IMR-90 (cell line): ENCODE measurements around the gene LIPJ. TPM values are rescaled to one million over a fixed set of nuclear protein-coding genes. Genes with fewer than 3 reads are reported as not detected.

Experiments
- ATAC-seq: fragments of 200-7000 bp; cut with Tn5 transposase; 2 replicates; pipeline ENCODE4 v1.9.1; 2020; ENCODE audit warnings: low read depth, mild to moderate bottlenecking, moderate library complexity
- BruUV-seq: library from RNA; stranded (reverse); fragments of 400-500 nt; replicated peaks from 2 replicates; lab custom pipeline; 2021; lab: Mats Ljungman, UMichigan
- CTCF ChIA-PET: fragments of 300-600 bp; formaldehyde crosslinking; extraction: SDS; loops from one replicate; lab custom pipeline; 2021; ENCODE audit warnings: antibody characterized with exemption; lab: Yijun Ruan, JAX
- POLR2A ChIA-PET: fragments of 300-600 bp; sonication (Branson Sonifier 250); formaldehyde crosslinking; loops from one replicate; lab custom pipeline; 2022; ENCODE audit warnings: antibody characterized with exemption; ENCODE audit not compliant: unreplicated experiment; lab: Charles Lee
- DNase-seq: peaks from one replicate; pipeline ENCODE4 v3.0.0; 2013
- H2AFZ ChIP-seq: replicated peaks from 2 replicates; pipeline ENCODE3; 2013; ENCODE audit warnings: low read length, mild to moderate bottlenecking; ENCODE audit not compliant: poor library complexity
- H2AK5ac ChIP-seq: 2 replicates; pipeline ENCODE4 v1.6.1; 2013; ENCODE audit warnings: low read depth, low read length, inconsistent platforms
- H2AK9ac ChIP-seq: replicated peaks from 2 replicates; pipeline ENCODE3; 2013; ENCODE audit warnings: mild to moderate bottlenecking, low read depth, low read length, moderate library complexity; ENCODE audit not compliant: poor library complexity
- H2BK120ac ChIP-seq: 2 replicates; pipeline ENCODE4 v1.6.1; 2013; ENCODE audit warnings: low read depth, low read length, inconsistent platforms
- H2BK15ac ChIP-seq: 3 replicates; pipeline ENCODE4 v1.6.1; 2013; ENCODE audit warnings: low read depth, low read length, inconsistent platforms
- H2BK20ac ChIP-seq: 2 replicates; pipeline ENCODE4 v1.6.1; 2013; ENCODE audit warnings: low read depth, mild to moderate bottlenecking, inconsistent platforms, low read length, moderate library complexity
- H2BK5ac ChIP-seq: 2 replicates; pipeline ENCODE4 v1.6.1; 2013; ENCODE audit warnings: mild to moderate bottlenecking, low read depth, low read length, inconsistent platforms; ENCODE audit not compliant: poor library complexity, severe bottlenecking
- H3K14ac ChIP-seq: replicated peaks from 2 replicates; pipeline ENCODE4 v1.6.1; 2013; ENCODE audit warnings: low read depth, low read length, inconsistent platforms
- H3K18ac ChIP-seq: 2 replicates; pipeline ENCODE4 v1.6.1; 2013; ENCODE audit warnings: low read depth, low read length, control low read depth
- H3K23ac ChIP-seq: 2 replicates; pipeline ENCODE4 v1.6.1; 2013; ENCODE audit warnings: low read depth, low read length, inconsistent platforms
- H3K27ac ChIP-seq: 2 replicates; pipeline ENCODE4 v1.5.1; 2013; ENCODE audit warnings: mild to moderate bottlenecking, control low read depth, low read length; ENCODE audit not compliant: insufficient read depth
- H3K27me3 ChIP-seq: 2 replicates; pipeline ENCODE4 v1.6.1; 2013; ENCODE audit warnings: low read length; ENCODE audit not compliant: control insufficient read depth, insufficient read depth
- H3K36me3 ChIP-seq: 2 replicates; pipeline ENCODE4 v1.6.1; 2013; ENCODE audit warnings: low read length, mixed read lengths; ENCODE audit not compliant: control insufficient read depth, insufficient read depth
- H3K4ac ChIP-seq: 2 replicates; pipeline ENCODE4 v1.6.1; 2013; ENCODE audit warnings: low read depth, low read length, inconsistent platforms
- H3K4me1 ChIP-seq: 2 replicates; pipeline ENCODE4 v1.6.1; 2013; ENCODE audit warnings: low read length, mixed read lengths; ENCODE audit not compliant: control insufficient read depth, insufficient read depth
- H3K4me2 ChIP-seq: 2 replicates; pipeline ENCODE4 v1.6.1; 2013; ENCODE audit warnings: low read depth, mild to moderate bottlenecking, control low read depth, low read length, moderate library complexity
- H3K4me3 ChIP-seq: 2 replicates; pipeline ENCODE4 v1.5.1; 2013; ENCODE audit warnings: low read depth, mild to moderate bottlenecking, control low read depth, low read length, moderate library complexity; ENCODE audit not compliant: insufficient read depth
- H3K56ac ChIP-seq: 2 replicates; pipeline ENCODE4 v1.6.1; 2013; ENCODE audit warnings: low read length, inconsistent platforms; ENCODE audit not compliant: insufficient read depth; ENCODE audit errors: extremely low read depth
- H3K79me1 ChIP-seq, 2 experiments: 2 replicates each; pipeline ENCODE4 v1.6.1; 2013; ENCODE audit warnings: low read length in 2 of 2, inconsistent platforms in 1 of 2, low read depth in 1 of 2
- H3K9ac ChIP-seq: 2 replicates; pipeline ENCODE4 v1.6.1; 2013; ENCODE audit warnings: low read depth, low read length, control low read depth
- H3K9me1 ChIP-seq: 2 replicates; pipeline ENCODE4 v1.6.1; 2013; ENCODE audit warnings: low read length, inconsistent platforms; ENCODE audit not compliant: insufficient read depth
- H3K9me3 ChIP-seq: 2 replicates; pipeline ENCODE4 v1.6.1; 2013; ENCODE audit warnings: low read length; ENCODE audit not compliant: control insufficient read depth, insufficient read depth
- H4K20me1 ChIP-seq: 2 replicates; pipeline ENCODE4 v1.6.1; 2013; ENCODE audit warnings: low read length, inconsistent platforms; ENCODE audit not compliant: insufficient read depth
- H4K5ac ChIP-seq: 2 replicates; pipeline ENCODE4 v1.6.1; 2013; ENCODE audit warnings: mild to moderate bottlenecking, low read depth, low read length, control low read depth
- H4K8ac ChIP-seq, 2 experiments: 2 replicates each; pipeline ENCODE4 v1.6.1; 2013; ENCODE audit warnings: low read depth in 2 of 2, low read length in 2 of 2, control low read depth in 1 of 2, inconsistent platforms in 1 of 2
- H4K91ac ChIP-seq: 2 replicates; pipeline ENCODE4 v1.6.1; 2013; ENCODE audit warnings: low read depth, low read length, inconsistent platforms; ENCODE audit not compliant: insufficient read depth
- BHLHE40 ChIP-seq: fragments of 150-350 bp; IDR thresholded peaks from 2 replicates; pipeline ENCODE4 v1.6.1; 2016; ENCODE audit warnings: mild to moderate bottlenecking, low read depth, low read length
- CEBPB ChIP-seq: IDR thresholded peaks from 2 replicates; pipeline ENCODE4 v1.6.1; 2012; ENCODE audit warnings: low read depth, low read length, improper control_type of control experiment
- CHD1 ChIP-seq: IDR thresholded peaks from 2 replicates; pipeline ENCODE4 v1.6.1; 2012; ENCODE audit warnings: low read depth, low read length, improper control_type of control experiment
- CTCF ChIP-seq: conservative IDR thresholded peaks from 2 replicates; pipeline ENCODE4 v1.5.1; 2012; ENCODE audit warnings: mild to moderate bottlenecking, low read depth, low read length, improper control_type of control experiment
- FOS ChIP-seq: fragments of 150-350 bp; IDR thresholded peaks from 2 replicates; pipeline ENCODE4 v1.6.1; 2016; ENCODE audit warnings: low read depth, low read length
- MAZ ChIP-seq: IDR thresholded peaks from 2 replicates; pipeline ENCODE4 v1.6.1; 2012; ENCODE audit warnings: low read depth, mild to moderate bottlenecking, low read length, improper control_type of control experiment, moderate library complexity, borderline replicate concordance
- MXI1 ChIP-seq: IDR thresholded peaks from 2 replicates; pipeline ENCODE4 v1.6.1; 2012; ENCODE audit warnings: low read depth, mild to moderate bottlenecking, low read length, moderate library complexity, borderline replicate concordance
- NFE2L2 ChIP-seq: fragments of 150-350 bp; IDR thresholded peaks from 2 replicates; pipeline ENCODE4 v1.6.1; 2016; ENCODE audit warnings: low read depth, mild to moderate bottlenecking, low read length
- POLR2A ChIP-seq: IDR thresholded peaks from 2 replicates; pipeline ENCODE4 v1.6.1; 2012; ENCODE audit warnings: mild to moderate bottlenecking, low read depth, low read length
- RCOR1 ChIP-seq: IDR thresholded peaks from 2 replicates; pipeline ENCODE4 v1.6.1; 2012; ENCODE audit warnings: mild to moderate bottlenecking, low read length, improper control_type of control experiment; ENCODE audit not compliant: insufficient replicate concordance
- RFX5 ChIP-seq: IDR thresholded peaks from 2 replicates; pipeline ENCODE4 v1.8.0; 2012; ENCODE audit warnings: low read depth, mild to moderate bottlenecking, low read length, moderate library complexity
- SMC3 ChIP-seq: fragments of 150-350 bp; IDR thresholded peaks from 2 replicates; pipeline ENCODE4 v1.6.1; 2016; ENCODE audit warnings: low read depth, mild to moderate bottlenecking, antibody characterized with exemption, low read length, moderate library complexity
- USF2 ChIP-seq: fragments of 150-350 bp; IDR thresholded peaks from 2 replicates; pipeline ENCODE4 v1.6.1; 2017; ENCODE audit warnings: mild to moderate bottlenecking, antibody characterized with exemption, low read length, low read depth
- WGBS, 2 experiments: methylation state at CpG; one replicate each; pipeline versions ENCODE4 v1.1.5 to v1.1.7; 2013; ENCODE audit warnings: missing lambda C conversion rate in 2 of 2; ENCODE audit not compliant: insufficient read length in 1 of 2; ENCODE audit errors: extremely low coverage in 2 of 2; 5-methylcytosine and 5-hydroxymethylcytosine counted together
- dilution Hi-C: fragments of 300-500 bp; cut with HindIII; formaldehyde crosslinking; loops from one replicate; pipeline ENCODE4 v1.14.3; 2018; ENCODE audit warnings: low sequenced_read_pairs; ENCODE audit not compliant: unreplicated experiment
- in situ Hi-C: fragments of 300-500 bp; cut with MboI; formaldehyde crosslinking; loops from 3 replicates; pipeline ENCODE4 v1.14.3; 2019; ENCODE audit warnings: low sequenced_read_pairs, inconsistent platforms, mixed read lengths
- intact Hi-C: fragments of 100-400 bp; cut with micrococcal nuclease; formaldehyde crosslinking; loops from 2 replicates; pipeline ENCODE4 v1.10.0; 2022
- polyA plus RNA-seq, 3 experiments: library from polyadenylated mRNA; depleted of rRNA; stranded (reverse); fragments of >200 nt; gene quantifications; 2 replicates each; pipeline ENCODE4 v1.2.3, GENCODE V29; 2012; ENCODE audit warnings: low replicate concordance in 1 of 3
- total RNA-seq: library from RNA; depleted of rRNA; stranded (reverse); fragments of >200 nt; gene quantifications from 2 replicates; pipeline ENCODE4 v1.2.3, GENCODE V29; 2012

Gene LIPJ
- total and polyA plus RNA-seq, 2 of the 4 experiments (the other 2 are of a cell fraction): not detected

DNA sequence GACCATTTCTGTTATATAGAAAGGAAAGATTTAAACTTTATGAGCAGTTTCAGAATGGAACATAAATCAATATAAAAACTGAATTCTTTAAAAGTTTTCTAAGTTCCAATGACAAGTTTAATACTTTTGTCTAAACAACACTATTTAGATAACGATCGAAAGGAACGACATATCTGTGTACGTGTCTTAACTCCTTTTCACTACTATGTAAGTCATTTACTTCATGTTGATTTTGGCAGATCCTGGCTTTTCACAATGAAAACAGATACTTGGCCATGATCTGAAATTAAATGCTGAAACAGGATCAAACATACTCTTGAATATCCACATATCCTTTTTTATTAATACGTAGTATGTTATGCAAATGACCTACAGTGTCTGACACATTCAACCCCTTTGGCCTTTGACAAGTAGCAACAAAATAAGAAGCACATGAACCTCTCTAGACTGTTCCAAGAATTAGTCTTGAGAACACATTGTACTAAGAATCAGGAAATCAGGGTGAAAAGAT is 45.4 kb upstream of the LIPJ start:
- no TSS peak for BruUV-seq

More for the DNA sequence above, 45.4 kb upstream of the LIPJ start:
- Histone ChIP-seq H2AK5ac (no peak overlapping the region), H3K4me2 (no peak overlapping the region), H4K5ac (no peak overlapping the region), H3K27me3 (no peaks in the 10 kb centered on the region; the same call in none of the 2 replicates), H4K8ac (no peak overlapping the region), H2BK120ac (no peak overlapping the region), H3K9ac (no peak overlapping the region), H2BK15ac (no peak overlapping the region), H2AFZ (no peak overlapping the region), H3K18ac (no peak overlapping the region), H2AK9ac (no peak overlapping the region), H3K4me1 (peaks cover 2% of the 10 kb centered on the region; the same call in 1 of the 2 replicates), H3K4ac (no peak overlapping the region), H3K36me3 (no peaks in the 10 kb centered on the region), H2BK5ac (no peak overlapping the region), H3K14ac (no peak overlapping the region), H3K23ac (no peak overlapping the region), H4K20me1 (no peaks in the 10 kb centered on the region), H4K91ac (no peak overlapping the region), H3K4me3 (no peak overlapping the region), H3K9me3 (no peaks in the 10 kb centered on the region), H3K9me1 (no peaks in the 10 kb centered on the region), H3K79me1 (no peaks in the 10 kb centered on the region), H3K56ac (no peak overlapping the region), H3K27ac (no peak overlapping the region), H2BK20ac (no peak overlapping the region)
- no CpG with 5 or more reads among the region's 5 CpGs for whole genome bisulfite sequencing, 2 experiments
- POLR2A ChIA-PET: no interaction called here
- in situ Hi-C loops: no loop called here
- intact Hi-C loops: no loop called here
- DNase-seq: no peak
- TF ChIP-seq USF2 (no peak), BHLHE40 (no peak), RCOR1 (no peak), POLR2A (no peak), MAZ (no peak), SMC3 (no peak), FOS (no peak), CHD1 (no peak), CTCF (no peak), RFX5 (no peak), CEBPB (no peak), NFE2L2 (no peak), MXI1 (no peak)
- dilution Hi-C loops: no loop called here
- CTCF ChIA-PET: no interaction called here
- ATAC-seq: no peak
